Nephron (organoid): Measurements from ENCODE around the gene ATP11A.

Experiments
- H3K27ac Mint-ChIP-seq, 3 experiments: 2 replicates each; pipeline ENCODE4 v1.8.0; 2020; ENCODE audit warnings: mixed read lengths in 3 of 3, mild to moderate bottlenecking in 2 of 3, moderate library complexity in 1 of 3
- H3K27me3 Mint-ChIP-seq: 2 replicates; pipeline ENCODE4 v1.8.0; 2021; ENCODE audit warnings: low read depth, mild to moderate bottlenecking, moderate library complexity, mixed read lengths
- H3K36me3 Mint-ChIP-seq: 2 replicates; pipeline ENCODE4 v1.8.0; 2020; ENCODE audit warnings: low read depth, mixed read lengths
- H3K4me1 Mint-ChIP-seq: 2 replicates; pipeline ENCODE4 v1.8.0; 2020; ENCODE audit warnings: mixed read lengths
- H3K4me3 Mint-ChIP-seq, 3 experiments: 2 replicates each; pipeline ENCODE4 v1.8.0; 2020; ENCODE audit warnings: mild to moderate bottlenecking in 3 of 3, mixed read lengths in 3 of 3, moderate library complexity in 2 of 3
- H3K9me3 Mint-ChIP-seq: 2 replicates; pipeline ENCODE4 v1.8.0; 2020; ENCODE audit warnings: mixed read lengths
- TF ChIP-seq, protein P1 (sequence below), 3 experiments: fragments of 200-600 bp; sonication (generic); IDR thresholded peaks; one replicate each; pipeline ENCODE4 v1.5.0; 2021; ENCODE audit warnings: antibody characterized with exemption in 3 of 3; ENCODE audit not compliant: unreplicated experiment in 3 of 3

ATP11A gene

DNA sequence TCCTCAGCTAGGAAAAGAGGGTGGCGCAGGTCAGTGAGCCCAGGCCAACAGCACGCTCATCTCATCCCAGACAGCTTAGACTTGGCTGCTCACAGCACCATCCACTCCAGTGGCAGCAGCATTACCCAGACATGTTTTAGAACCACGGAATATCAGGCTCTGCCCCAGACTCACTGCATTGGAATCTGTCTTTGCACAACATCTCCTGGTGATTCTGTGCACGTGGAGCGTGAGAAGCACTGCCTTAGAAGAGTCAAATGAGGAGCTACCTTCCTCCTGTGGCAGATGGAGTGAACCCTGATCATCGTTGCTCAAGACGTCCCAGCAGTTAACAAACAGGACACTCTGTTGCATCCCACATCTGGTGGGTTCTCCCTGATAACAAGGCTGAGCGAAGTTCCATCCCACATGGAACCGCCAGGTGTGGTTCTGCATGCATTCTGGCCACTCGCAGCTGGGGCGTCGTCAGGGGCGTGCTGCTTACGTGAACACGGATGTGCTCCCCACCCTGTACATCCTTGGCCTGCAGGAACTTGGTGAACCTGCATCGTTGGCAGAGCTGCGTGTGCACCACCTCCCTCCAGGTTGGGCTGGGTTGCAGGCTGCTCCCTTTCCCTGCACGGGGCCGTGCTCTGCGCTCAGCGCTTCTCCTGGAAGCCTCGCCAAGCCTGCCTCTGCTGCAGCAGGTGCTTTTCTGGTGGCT is 25.2 kb upstream of the ATP11A start:
- H3K4me3 Mint-ChIP-seq, result no peak overlapping the region
- no peaks in the 10 kb centered on the region for H3K36me3 Mint-ChIP-seq
- TF ChIP-seq, protein P1, sequence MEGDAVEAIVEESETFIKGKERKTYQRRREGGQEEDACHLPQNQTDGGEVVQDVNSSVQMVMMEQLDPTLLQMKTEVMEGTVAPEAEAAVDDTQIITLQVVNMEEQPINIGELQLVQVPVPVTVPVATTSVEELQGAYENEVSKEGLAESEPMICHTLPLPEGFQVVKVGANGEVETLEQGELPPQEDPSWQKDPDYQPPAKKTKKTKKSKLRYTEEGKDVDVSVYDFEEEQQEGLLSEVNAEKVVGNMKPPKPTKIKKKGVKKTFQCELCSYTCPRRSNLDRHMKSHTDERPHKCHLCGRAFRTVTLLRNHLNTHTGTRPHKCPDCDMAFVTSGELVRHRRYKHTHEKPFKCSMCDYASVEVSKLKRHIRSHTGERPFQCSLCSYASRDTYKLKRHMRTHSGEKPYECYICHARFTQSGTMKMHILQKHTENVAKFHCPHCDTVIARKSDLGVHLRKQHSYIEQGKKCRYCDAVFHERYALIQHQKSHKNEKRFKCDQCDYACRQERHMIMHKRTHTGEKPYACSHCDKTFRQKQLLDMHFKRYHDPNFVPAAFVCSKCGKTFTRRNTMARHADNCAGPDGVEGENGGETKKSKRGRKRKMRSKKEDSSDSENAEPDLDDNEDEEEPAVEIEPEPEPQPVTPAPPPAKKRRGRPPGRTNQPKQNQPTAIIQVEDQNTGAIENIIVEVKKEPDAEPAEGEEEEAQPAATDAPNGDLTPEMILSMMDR (IDR thresholded peaks at IDR 0.05; ENCODE audit: unreplicated experiment in 3 of 3), result no peak
- H3K9me3 Mint-ChIP-seq, result no peaks in the 10 kb centered on the region
- no peak overlapping the region for H3K27ac Mint-ChIP-seq
- H3K4me1 Mint-ChIP-seq, result no peaks in the 10 kb centered on the region
- no peaks in the 10 kb centered on the region for H3K27me3 Mint-ChIP-seq

DNA sequence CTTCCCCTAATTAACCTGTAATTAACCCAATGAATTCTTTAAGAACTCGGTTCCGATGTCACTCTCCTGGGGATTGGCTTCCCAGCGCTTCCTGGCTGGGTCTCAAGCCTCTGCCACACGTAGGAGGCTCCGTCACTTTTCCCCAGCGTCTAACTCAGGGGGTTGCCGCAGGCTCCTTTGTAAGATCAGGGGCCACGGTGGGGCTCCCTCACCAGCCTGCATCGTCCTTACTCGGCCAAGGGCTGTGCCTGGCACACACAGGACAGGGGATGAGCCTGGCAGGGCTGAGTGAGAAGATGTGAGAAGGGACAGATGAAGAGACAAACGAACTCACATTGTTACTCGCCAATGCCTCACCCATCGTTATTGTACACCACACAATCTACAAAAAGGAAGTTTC is 20.9 kb upstream of the ATP11A start:
- H3K4me3 Mint-ChIP-seq, result no peak overlapping the region
- H3K4me1 Mint-ChIP-seq, result peaks cover 6% of the 10 kb centered on the region
- H3K9me3 Mint-ChIP-seq, result no peaks in the 10 kb centered on the region
- H3K36me3 Mint-ChIP-seq, result no peaks in the 10 kb centered on the region
- no peaks in the 10 kb centered on the region for H3K27me3 Mint-ChIP-seq
- H3K27ac Mint-ChIP-seq, result peak overlapping the region in 1 of 3 experiments; percentile 12
- TF ChIP-seq, protein P1 (IDR thresholded peaks at IDR 0.05; ENCODE audit: unreplicated experiment in 3 of 3), result no peak

DNA sequence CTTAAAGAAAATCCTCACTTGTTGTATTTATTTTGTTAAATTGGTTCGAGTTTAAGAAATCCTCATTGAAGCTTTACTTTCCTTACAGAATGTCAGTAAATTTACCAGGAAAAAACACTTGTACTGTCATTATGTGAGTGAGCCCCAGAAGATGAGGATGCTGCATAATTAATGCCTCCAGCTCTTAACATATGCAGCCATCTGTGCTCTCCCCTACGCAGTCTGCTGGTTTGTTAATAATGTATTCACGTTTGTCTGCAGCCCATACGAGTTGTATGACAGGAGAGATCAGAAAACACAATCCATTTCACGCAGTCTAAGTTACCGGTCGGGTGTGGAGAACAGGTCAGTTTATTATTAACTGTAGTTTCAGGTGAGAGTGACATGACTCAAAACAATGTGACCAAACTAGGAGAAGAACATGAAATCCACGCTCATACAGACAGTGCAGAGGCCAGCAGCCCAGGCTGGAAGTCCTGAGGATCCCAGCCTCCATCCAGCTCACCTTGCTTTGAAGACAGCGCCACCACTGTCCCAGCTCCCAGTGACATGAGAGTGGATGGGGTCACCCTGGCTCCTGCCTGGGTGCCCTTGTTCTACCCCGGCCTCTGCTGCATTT is 19.8 kb upstream of the ATP11A start:
- H3K27ac Mint-ChIP-seq, result peak overlapping the region; percentile 5 to 88 (median 67)
- H3K4me3 Mint-ChIP-seq, result no peak overlapping the region
- H3K4me1 Mint-ChIP-seq, result peaks cover 6% of the 10 kb centered on the region
- H3K9me3 Mint-ChIP-seq, result no peaks in the 10 kb centered on the region
- TF ChIP-seq, protein P1 (IDR thresholded peaks at IDR 0.05; ENCODE audit: unreplicated experiment in 3 of 3), result no peak
- H3K36me3 Mint-ChIP-seq, result no peaks in the 10 kb centered on the region
- no peaks in the 10 kb centered on the region for H3K27me3 Mint-ChIP-seq

DNA sequence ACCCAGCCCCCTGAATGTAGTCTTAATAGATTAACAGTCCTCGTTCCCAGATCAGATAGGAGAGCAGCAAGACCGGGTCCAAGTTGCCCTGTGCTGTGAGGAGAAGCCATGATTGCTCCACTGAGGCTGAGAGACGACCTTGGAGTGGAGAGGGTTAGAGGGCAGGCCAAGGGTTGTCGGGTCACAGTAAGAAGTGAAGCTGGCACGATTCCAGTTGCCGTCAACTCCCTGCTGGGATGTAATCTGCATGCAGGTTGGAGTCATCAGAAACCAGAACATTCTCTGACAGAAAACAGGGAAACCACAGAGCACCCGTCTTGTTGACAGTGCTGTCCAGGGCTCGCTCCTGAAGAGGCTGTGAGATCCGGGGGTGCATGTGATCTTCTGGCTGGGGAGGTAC is 19.0 kb upstream of the ATP11A start:
- H3K4me1 Mint-ChIP-seq, result peaks cover 6% of the 10 kb centered on the region
- H3K9me3 Mint-ChIP-seq, result no peaks in the 10 kb centered on the region
- H3K27me3 Mint-ChIP-seq, result peaks cover 1% of the 10 kb centered on the region
- no peaks in the 10 kb centered on the region for H3K36me3 Mint-ChIP-seq
- H3K4me3 Mint-ChIP-seq, result no peak overlapping the region
- TF ChIP-seq, protein P1 (IDR thresholded peaks at IDR 0.05; ENCODE audit: unreplicated experiment in 3 of 3), result no peak
- H3K27ac Mint-ChIP-seq, result peak overlapping the region in 1 of 3 experiments; percentile 88

DNA sequence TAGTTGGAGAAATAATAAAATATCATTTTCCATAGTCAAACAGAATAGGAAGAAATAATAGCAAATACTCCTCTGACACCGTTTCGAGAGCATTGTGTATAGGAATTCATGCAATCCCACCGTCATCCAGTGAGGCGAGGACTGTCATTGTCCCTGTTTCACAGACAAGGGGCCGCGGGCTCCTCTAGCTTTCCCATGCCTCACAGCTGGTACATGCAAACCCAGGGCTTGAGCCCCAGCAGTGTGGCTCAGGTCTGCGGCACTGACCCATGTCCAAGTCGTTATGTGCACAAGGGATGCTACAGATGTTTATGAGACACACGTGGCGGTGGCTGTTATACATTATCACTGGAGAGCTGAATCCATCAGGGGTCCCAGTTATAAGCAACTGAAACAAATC is 18.5 kb upstream of the ATP11A start:
- Mint-ChIP-seq H3K36me3 (no peaks in the 10 kb centered on the region), H3K9me3 (peaks cover 2% of the 10 kb centered on the region), H3K4me3 (no peak overlapping the region), H3K27me3 (peaks cover 6% of the 10 kb centered on the region), H3K4me1 (peaks cover 6% of the 10 kb centered on the region), H3K27ac (peak overlapping the region in 1 of 3 experiments; percentile 88)
- TF ChIP-seq, protein P1 (IDR thresholded peaks at IDR 0.05; ENCODE audit: unreplicated experiment in 3 of 3), result no peak
